IPS-NIHi11 (cell line): ENCODE results near the gene PBX3.

Experiments used
- DNase-seq: peaks from one replicate; pipeline ENCODE4 v3.0.0; 2012; ENCODE audit warnings: mixed read lengths, low spot score

Gene PBX3

GRCh38 chr9:125906893-125907292 lies 159.7 kb downstream of the PBX3 start:
- DNase-seq: no peak

DNA sequence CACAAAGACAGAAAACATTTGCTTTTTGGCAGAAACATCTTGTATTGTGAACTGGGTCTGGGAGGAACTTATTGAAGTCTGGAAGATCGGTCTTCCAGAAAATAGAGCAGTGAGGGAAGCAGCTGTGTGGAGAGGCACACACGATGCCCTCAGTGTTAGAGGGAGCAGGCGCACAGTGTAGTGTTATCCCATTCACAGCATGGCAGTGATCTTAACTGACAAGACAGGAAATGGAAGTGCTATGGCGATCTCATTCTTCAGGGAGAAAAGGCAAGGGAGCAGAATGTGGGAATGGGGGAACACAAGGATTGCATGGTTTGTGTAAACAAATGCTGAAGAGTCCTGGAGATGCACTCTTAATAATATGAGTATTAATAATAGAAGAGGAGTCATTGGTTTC lies 161.0 kb downstream of the PBX3 start:
- DNase-seq: no peak

DNA sequence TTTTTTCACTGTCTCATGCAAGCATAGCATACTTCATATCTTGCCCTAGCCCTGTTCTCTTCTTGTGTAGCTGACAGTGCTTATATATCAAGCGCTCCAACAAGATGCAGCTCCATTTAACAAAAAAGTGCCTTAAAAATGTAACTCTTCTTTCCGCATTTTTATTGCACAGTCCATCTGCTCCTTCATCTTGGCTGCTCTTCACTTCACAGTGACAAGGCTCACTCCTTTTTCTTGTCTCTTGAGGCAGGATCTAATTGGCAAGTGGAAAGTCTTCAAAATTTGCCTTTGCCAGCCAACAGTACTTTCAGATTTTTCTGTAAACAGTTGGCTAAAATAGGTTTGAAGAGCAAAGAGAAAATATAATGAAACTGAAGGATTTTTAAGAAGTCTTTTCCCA lies 161.8 kb downstream of the PBX3 start:
- DNase-seq: no peak

DNA sequence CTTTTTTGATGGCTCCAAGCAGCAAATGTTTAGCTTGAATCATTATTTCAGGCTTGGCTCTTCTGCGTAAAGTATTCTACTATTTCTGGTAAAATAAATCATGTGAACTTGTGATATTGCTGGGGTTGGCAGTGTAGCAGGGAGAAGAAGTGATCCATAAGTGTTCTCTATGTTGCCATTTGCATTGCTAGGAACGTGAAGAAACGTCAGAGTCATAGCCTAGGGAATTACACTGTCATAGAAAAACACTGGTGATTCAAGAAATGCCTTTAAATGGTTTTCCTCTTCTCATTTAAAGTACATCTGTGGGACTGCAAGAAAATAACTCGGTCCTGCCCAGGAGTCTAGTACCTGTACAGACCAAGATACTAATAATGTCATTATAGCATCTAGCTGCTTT lies 162.3 kb downstream of the PBX3 start:
- DNase-seq: no peak

DNA sequence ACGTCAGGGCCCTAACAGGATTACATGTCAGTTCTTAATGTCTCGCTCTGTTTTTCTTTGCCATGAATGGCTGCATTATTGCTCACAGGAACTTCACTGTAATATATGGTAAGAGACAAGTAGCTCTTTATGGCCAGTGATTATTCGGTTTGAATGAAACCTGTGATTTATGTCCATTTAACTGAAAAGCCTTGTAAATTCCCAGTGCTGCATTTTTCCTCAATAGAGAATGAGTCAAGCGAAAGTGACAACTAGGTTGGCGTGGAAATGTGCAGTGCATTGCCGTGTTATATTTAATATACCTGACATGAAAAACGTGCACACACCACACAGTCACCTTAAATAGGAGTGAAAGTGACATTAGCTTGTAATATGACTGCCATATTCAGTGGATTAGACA lies 163.1 kb downstream of the PBX3 start:
- no peak for DNase-seq

- no peak for DNase-seq
Observed at GRCh38 chr9:125911861-125912644, 164.9 kb downstream of the PBX3 start.

GRCh38 chr9:125912667-125913066 lies 165.5 kb downstream of the PBX3 start:
- no peak for DNase-seq

- no peak for DNase-seq
Observed at GRCh38 chr9:125913551-125913950, 166.4 kb downstream of the PBX3 start.

GRCh38 chr9:125914411-125914810 lies 167.2 kb downstream of the PBX3 start:
- no peak for DNase-seq

GRCh38 chr9:125915606-125916005 lies 168.4 kb downstream of the PBX3 start:
- no peak for DNase-seq

DNA sequence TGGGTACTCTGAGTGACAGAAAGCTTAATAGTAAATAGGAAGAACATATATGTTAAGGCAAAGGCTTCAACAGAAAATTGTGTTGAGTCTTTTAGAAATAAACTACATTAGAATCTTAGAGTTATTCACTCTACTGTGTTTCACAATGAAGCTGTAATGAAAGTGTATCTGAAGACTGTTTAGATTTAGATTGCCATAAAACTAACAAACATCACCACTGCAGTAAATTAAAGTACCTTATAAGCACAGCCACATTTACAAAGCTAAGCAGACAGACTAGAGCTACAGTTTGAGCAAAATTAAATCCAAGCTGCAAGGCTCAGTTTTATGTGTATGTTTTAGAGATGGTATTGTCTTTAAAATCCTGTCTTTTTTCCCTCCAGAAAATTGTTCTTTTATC lies 172.4 kb downstream of the PBX3 start:
- no peak for DNase-seq

DNA sequence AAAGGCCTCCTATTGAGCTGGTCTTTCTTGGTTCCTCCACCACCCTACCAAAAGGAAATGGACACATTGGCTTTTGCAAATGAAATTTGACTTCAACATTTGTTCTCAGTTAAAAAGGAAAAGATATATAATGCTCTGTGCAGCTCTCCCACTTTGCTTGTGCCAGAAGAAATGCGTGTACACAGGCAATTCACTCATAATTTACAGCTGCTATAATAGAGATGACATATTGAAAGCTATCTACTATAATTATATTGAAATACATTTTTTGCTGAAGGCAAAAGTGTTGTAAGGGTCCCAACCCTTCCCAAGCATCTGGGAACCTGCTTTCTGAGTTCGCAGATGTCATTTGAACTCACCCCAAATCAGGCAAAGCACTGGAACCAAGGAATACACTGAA lies 173.2 kb downstream of the PBX3 start:
- no peak for DNase-seq

DNA sequence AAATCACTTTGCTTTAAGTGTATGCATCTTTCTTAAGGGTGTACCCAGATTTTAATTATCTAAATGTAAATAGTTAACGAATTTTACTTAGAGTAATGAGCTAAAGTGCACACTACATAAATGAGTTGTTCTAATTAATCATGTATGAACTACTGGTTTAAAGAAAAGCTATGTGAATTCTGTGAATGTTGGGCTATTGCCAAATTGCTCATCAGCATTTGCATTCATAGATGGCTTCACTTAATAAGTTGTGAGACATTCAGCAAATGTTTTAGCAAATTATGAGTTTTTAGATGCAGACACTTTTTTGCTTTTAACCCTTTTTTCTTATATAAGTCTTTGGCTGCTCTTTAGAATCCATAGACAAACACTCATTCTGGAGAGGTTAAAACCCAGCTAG lies 175.7 kb downstream of the PBX3 start:
- no peak for DNase-seq

DNA sequence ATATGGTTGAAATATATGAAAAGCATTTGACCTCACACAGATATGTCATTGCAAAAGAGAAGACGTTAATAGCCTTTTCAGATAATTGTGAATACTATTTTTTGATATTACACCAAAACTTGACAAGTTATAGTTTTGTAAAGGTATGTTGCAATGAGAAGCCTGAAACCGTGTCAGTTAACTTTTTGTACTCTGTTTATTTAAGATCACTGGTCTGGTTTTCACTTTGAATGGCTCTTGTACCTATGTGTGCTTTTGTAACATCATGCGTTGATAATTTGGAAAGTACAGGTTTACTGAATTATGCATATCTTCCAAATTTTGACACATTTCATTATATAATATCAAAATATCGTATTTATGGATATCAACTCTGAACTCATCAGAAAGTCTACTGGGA lies 177.2 kb downstream of the PBX3 start:
- no peak for DNase-seq

DNA sequence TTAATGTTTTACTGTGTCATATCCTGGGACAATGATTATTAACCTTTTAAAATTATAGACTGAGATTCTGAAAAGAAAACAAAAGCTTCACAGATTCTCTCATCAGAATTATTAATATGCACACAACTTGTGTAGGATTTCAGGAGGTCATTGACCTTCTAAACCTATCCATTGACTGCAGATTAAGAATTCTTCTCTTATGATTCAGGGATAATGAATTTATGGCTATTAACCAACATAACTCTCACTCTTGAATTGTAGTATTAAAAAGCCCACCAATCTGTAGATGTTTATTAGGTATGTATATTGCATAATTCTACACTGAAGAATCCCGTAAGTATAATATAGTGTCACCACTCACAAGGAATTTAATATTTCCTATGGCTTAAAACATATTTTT lies 179.8 kb downstream of the PBX3 start:
- no peak for DNase-seq

- no peak for DNase-seq
Observed at GRCh38 chr9:125929846-125930245, 182.7 kb downstream of the PBX3 start.

- DNase-seq: no peak
Observed at GRCh38 chr9:125931211-125931610, 184.0 kb downstream of the PBX3 start.

GRCh38 chr9:125932012-125932411 lies 184.8 kb downstream of the PBX3 start:
- DNase-seq: peak; percentile 14

DNA sequence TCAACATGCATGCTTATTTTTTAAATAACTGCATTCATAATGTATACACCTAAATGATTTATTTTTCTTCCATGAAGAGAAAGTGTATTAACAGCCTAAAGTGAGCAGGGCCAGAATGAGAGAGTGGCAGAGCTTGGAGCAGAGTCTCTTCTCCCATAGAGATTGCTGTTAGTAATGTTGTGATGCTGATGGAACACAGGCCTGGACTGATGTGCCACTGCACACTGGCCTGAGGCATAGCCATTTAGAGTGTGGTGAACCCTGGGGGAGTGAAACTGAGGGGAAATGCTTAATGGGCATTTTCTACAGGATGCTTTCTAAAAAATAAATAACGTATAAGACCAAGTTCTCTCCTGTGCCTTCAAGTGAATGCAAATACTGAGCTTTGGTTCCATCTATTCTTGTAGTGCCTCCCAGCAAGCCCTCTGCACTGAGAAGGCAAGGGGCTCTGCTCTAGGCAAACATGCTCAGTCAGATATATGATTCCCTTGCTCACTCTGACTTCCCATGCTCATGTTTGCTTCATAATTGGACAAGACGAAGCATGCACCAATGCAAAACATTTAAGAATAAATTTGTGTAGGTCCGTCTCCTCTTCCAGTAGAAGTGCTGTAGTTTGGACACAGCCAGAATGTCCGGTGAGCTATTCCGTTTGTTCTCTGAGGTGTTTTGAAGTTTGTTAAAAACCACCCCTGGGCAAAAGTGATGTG lies 185.7 kb downstream of the PBX3 start:
- DNase-seq: no peak

GRCh38 chr9:125942125-125942524 lies 195.0 kb downstream of the PBX3 start:
- DNase-seq: no peak

DNA sequence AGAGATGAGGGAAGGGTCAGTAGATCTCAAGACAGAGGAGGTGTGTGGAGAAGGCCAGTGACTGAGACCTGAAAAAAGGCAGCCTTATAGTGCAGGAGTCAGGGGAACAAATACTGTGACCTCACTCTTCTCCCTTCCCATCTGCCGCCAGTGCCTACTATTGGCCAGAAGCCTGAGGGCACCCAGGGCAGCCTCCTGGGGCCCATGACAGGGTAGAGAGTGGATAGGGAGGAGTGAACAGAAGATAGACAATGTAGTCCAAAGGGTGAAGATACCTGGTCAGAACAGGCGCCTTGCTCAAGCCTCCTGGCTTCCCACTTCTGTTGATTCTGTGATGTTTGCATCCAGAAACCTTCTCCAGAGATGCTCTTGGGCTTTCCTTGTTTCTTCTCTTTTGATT lies 196.7 kb downstream of the PBX3 start:
- DNase-seq: no peak

- DNase-seq: no peak
Observed at GRCh38 chr9:125946397-125946796, 199.2 kb downstream of the PBX3 start.

DNA sequence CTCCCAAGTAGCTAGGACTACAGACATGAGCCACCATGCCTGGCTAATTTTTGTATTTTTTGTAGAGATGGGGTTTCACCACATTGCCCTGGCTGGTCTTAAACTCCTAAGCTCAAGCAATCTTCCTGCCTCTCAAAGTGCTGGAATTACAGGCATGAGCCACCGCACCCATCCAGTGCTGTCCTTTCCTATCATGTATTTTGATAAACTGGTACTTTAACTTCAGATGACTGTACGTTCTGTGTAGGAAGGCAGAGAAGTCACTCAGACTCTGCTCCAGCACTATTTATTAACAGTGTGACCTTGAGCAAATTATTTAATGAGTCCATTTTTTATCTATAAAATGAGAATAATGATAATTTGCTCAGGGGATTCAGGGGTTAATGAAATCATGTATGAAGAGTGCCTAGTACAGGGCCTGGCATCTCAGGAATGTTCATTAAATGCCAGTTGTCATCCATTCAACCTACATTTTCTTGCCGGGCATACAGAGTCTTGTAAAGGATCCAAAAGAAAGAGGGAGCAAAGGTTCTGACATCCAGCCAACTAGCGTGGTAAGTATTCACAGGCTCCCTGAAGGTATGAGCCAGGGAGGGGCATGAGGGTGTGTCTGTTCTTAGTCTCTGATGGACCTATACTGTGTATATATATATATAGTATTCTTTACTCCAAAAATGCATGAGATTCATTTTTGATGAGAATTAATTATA lies 201.9 kb downstream of the PBX3 start:
- DNase-seq: no peak
